DND-41 (cell line): Measurements from ENCODE around the gene OR10AD1.

Experiments used
- EZH2 ChIP-seq: IDR thresholded peaks from 3 replicates; pipeline ENCODE4 v1.6.1; 2012; ENCODE audit warnings: borderline replicate concordance, low read depth, mild to moderate bottlenecking, moderate library complexity, low read length, inconsistent platforms; ENCODE audit not compliant: severe bottlenecking
- TF ChIP-seq, protein P1 (sequence below): IDR thresholded peaks from 2 replicates; pipeline ENCODE4 v1.5.1; 2012; ENCODE audit warnings: borderline replicate concordance, low read length, moderate library complexity, mild to moderate bottlenecking; ENCODE audit not compliant: poor library complexity, severe bottlenecking; ENCODE audit errors: extremely low read depth

DNA sequence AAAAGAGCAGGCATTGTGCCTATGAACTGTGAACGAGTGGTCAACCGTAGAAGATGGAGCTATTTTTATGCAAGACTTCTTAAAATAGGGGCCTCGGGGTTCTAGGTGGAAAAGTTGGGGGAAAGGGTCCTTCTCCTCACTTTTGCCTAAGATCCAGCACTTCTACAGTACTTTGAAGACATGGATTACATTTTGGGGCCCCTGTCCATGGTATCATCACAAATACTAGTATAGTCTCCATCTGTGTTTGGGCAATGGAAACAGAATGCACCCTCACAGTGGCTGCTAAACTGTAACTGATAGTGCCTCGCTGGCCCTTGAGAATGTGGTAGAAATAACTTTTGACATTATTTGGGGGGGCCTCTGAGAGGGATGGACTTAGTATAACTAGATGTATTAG, 25.1 kb downstream of the OR10AD1 start:
- TF ChIP-seq, protein P1, sequence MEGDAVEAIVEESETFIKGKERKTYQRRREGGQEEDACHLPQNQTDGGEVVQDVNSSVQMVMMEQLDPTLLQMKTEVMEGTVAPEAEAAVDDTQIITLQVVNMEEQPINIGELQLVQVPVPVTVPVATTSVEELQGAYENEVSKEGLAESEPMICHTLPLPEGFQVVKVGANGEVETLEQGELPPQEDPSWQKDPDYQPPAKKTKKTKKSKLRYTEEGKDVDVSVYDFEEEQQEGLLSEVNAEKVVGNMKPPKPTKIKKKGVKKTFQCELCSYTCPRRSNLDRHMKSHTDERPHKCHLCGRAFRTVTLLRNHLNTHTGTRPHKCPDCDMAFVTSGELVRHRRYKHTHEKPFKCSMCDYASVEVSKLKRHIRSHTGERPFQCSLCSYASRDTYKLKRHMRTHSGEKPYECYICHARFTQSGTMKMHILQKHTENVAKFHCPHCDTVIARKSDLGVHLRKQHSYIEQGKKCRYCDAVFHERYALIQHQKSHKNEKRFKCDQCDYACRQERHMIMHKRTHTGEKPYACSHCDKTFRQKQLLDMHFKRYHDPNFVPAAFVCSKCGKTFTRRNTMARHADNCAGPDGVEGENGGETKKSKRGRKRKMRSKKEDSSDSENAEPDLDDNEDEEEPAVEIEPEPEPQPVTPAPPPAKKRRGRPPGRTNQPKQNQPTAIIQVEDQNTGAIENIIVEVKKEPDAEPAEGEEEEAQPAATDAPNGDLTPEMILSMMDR = no peak
- TF ChIP-seq EZH2 = no peak
